SU-DHL-6 (cell line): Measurements from ENCODE around the gene JPH3.

Experiments used
- EZH2phosphoT487 ChIP-seq: fragments of 200-600 bp; sonication (generic), shearing (Covaris generic); conservative IDR thresholded peaks from 2 replicates; pipeline ENCODE4 v1.6.1; 2018; ENCODE audit warnings: mild to moderate bottlenecking, antibody characterized with exemption, low read length, moderate library complexity, mixed read lengths
- TF ChIP-seq, protein P1 (sequence below): fragments of 200-600 bp; sonication (generic); IDR thresholded peaks from one replicate; pipeline ENCODE4 v1.5.1; 2017; ENCODE audit warnings: antibody characterized with exemption, mild to moderate bottlenecking, low read length, moderate library complexity; ENCODE audit not compliant: insufficient read depth, poor library complexity, severe bottlenecking

DNA sequence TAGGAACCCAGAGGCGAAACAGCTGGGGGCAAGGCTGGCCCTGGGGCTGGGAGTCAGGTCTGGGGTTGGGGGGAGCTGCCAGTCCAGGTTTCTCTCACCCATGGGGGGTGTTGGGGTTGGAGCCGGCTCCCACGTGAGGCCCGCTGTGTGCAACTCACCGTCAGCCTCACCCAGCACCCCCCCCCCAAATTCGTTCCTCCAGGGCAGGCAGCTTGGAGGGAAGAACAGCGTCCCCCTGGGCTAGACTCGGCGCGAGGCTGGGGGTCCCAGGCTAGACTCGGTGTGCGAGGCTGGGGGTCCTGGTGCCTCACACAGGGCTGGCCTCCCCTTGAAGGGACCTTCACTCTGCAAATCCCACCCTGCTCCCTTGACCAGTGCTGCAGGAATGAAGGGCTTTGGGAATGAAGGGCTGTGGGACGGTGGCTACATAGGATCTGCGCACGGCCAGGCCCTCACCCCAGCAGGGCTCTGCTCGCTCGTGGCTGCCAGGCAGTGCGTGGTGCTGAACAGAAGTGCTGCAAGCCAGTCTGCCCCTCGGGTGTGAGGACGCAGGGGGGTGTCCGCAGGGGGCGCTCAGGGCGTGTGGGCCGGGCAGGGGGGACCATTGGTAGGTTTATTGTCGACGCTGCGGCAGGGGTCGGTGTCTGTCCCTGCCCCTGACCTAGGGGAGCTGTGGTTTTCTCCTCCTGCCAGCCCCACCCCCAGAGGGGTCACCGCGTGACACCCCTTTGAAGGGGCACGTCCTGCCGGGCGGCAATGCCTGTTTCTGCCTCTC, 88.8 kb downstream of the JPH3 start:
- TF ChIP-seq, protein P1, sequence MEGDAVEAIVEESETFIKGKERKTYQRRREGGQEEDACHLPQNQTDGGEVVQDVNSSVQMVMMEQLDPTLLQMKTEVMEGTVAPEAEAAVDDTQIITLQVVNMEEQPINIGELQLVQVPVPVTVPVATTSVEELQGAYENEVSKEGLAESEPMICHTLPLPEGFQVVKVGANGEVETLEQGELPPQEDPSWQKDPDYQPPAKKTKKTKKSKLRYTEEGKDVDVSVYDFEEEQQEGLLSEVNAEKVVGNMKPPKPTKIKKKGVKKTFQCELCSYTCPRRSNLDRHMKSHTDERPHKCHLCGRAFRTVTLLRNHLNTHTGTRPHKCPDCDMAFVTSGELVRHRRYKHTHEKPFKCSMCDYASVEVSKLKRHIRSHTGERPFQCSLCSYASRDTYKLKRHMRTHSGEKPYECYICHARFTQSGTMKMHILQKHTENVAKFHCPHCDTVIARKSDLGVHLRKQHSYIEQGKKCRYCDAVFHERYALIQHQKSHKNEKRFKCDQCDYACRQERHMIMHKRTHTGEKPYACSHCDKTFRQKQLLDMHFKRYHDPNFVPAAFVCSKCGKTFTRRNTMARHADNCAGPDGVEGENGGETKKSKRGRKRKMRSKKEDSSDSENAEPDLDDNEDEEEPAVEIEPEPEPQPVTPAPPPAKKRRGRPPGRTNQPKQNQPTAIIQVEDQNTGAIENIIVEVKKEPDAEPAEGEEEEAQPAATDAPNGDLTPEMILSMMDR: no peak
- TF ChIP-seq EZH2phosphoT487: no peak
